Jurkat, Clone E6-1 (cell line): ENCODE data around the gene RHOG. TPM values are rescaled to one million over a fixed set of nuclear protein-coding genes. Genes with fewer than 3 reads are reported as not detected.
A peak's percentile ranks its signal among the peaks of the same experiment; 100 is the strongest.

Experiments used
- DNase-seq: peaks from one replicate; pipeline ENCODE4 v3.0.0-alpha.2; 2011; ENCODE audit warnings: low read depth, low spot score
- H3K4me3 ChIP-seq: 2 replicates; pipeline ENCODE4 v1.5.1; 2011; ENCODE audit warnings: mild to moderate bottlenecking, low read length, control low read depth, moderate library complexity
- polyA plus RNA-seq: library from polyadenylated mRNA; unstranded; fragments of >200 nt; gene quantifications from one replicate; pipeline ENCODE4 v1.2.1, GENCODE V29; 2012; ENCODE audit warnings: missing spikeins; ENCODE audit not compliant: insufficient read length, insufficient read depth

RHOG gene
- 151 TPM for polyA plus RNA-seq

GRCh38 chr11:3840870-3841425, at the start of gene RHOG:
TSS of gene RHOG (minus strand) at chr11:3840959. CDS start at chr11:3828138, 12,821 bp downstream.
- peak within 1 kb of the TSS; percentile 99 for H3K4me3 ChIP-seq
- no peak for DNase-seq

DNA sequence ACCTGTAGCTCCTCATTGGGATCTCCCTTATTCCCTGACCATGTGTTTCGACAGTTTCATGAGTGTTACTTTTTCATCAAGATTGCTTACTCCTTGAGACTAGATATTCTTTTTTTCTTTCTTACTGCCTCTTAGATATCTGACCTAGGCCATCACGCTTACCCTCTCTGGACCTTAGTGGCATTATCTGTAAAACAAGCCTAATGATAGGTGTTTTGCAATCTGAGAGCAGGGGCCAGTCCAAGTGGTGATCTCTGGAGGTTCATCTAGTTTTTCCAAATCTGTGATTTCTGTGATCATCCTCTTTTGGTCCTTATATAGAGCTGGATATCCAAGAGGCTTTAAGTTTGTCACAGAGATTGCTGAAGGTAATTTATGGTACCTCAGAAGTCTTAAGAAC, 49.3 kb upstream of the RHOG start:
- no peak overlapping the region for H3K4me3 ChIP-seq
- no peak for DNase-seq

DNA sequence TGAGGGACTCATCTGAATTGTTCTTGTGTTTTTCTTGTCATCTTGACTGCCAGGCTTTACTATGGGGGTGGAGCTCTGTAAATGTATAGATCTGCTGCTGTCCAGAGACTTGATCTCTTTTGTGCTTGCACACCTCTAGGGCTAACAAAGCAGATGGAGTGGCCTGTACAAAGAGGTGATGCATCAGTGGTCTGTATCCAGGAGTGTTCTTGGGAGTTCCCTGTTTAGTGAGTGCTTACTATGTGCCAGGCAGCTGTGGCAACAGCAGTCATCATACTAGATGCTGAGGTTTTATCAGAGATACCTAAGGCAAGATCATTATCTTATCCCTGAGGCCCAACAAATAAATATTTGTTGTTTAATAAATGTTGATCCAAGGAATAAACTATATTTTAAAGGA, 48.1 kb upstream of the RHOG start:
- DNase-seq: no peak

DNA sequence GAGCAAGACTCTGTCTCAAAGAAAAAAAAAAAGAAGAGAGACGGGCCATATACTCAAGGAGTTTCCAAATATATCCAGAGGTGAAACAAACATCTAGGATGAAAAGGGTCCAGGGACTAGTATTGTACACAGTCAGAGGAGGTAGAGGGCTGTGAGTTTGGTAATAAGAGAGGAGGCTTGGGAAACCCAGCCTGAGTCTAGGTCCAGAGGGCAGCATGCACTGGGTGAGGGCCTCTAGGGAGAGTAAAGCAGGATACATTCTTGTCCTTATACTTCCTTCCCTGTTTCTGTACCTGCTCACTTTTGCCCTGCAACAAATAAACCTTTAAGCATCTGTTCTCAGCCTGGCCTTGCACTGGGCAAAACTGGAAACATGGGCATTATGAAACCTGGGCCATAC, 46.2 kb upstream of the RHOG start:
- no peak overlapping the region for H3K4me3 ChIP-seq
- DNase-seq: no peak

More for the DNA sequence above, 48.1 kb upstream of the RHOG start:
- no peak overlapping the region for H3K4me3 ChIP-seq

DNA sequence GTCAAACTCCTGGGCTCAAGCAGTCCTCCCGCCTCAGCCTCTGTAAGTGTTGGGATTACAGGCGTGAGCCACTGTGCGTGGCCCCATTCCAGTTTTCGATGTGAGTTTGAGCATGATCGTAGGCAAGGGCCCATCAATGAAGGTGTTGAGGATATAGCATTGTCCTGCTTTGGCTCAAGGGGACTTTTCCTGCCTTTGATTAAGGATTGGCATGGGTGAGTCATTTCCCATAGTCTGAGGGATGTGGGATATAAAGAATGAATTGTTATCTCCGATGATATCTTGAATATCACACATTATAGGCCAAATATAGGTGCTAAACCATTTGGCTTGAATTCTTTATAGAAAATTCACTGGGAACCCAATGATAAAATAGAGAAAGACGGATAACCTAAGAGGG, 45.1 kb upstream of the RHOG start:
- DNase-seq: no peak
- no peak overlapping the region for H3K4me3 ChIP-seq

DNA sequence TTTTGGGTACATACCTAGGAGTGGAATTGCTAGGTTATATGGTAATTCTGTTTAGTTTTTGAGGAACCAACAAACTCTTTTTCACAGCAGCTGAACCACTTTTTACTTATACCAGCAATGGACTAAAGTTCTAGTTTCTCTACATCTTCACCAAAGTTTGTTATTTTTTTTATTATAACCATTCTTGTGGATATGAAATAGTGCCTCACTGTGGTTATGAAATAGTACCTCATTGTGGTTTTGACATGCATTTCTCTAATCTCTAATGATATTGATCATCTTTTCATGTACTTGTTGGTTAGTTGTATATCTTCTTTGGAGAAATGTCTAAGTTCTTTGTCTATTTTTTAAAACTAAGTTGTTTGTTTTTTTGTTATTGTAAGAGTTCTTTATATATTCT, 41.9 kb upstream of the RHOG start:
- no peak for DNase-seq
- no peak overlapping the region for H3K4me3 ChIP-seq

GRCh38 chr11:3880724-3881123, 40.0 kb upstream of the RHOG start:
- DNase-seq: no peak
- no peak overlapping the region for H3K4me3 ChIP-seq

- no peak for DNase-seq
- H3K4me3 ChIP-seq: no peak overlapping the region
Observed at GRCh38 chr11:3879967-3880542, 39.3 kb upstream of the RHOG start.

- no peak for DNase-seq
- H3K4me3 ChIP-seq: no peak overlapping the region
Observed at GRCh38 chr11:3879216-3879966, 38.6 kb upstream of the RHOG start.

DNA sequence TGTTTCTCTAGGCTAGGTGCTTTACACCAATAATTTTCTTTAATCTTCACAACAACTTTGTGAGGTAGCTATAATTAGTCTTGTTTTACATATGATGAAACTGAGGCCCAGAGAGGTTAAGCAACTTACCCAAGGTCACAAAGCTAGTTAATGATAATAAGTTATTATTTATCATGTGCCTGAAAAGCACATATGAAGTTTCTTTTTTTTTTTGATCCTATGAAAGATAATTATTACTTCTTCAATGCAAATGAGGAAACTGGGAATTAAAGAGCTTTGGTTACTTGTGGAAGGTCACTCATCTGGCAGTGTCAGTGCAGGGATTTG, 37.5 kb upstream of the RHOG start:
- no peak overlapping the region for H3K4me3 ChIP-seq

DNA sequence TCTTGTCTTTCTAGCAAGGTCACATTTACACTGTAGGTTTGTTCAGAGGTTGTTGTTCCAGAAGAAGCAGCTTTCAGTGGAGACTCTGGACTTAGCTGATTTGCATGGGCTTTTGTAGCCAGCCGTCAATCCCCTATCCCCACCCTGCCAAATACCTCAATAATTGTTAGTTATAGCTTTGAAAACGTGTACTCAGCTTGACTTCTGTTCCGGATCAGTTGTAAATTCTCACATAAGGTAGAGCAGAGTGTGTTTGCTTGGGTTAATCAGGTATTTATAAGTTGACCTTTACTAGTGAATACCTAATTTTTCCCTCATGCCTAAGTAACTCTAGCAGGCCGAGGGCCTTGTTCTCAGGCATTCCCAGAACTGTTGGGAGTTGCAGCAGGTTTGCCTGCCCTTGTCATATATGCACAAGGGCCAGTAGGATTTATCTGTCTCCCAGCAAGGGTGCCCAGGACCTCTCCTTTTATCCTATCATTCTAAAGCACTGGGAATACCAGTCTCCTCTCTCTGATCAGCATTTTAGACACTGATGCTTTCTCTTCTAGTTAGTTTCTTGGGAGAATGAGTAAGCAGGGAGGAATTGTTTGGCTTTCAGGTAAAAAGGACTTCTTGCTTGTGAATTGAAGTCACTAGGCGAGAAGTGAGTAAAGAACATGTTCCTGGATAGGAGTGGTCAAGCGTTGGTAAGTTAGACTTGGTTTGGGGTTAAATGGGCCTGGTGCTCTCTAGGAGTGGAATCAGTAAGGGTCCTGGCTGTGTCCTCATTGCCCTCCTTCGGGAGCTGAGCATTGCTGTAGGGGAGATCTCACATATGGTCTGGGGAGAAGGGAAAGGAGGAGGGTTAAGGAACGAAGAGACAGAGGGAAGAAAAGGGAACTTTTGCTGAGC, 36.9 kb upstream of the RHOG start:
- no peak for DNase-seq

More for the DNA sequence above, 37.5 kb upstream of the RHOG start:
- DNase-seq: no peak

DNA sequence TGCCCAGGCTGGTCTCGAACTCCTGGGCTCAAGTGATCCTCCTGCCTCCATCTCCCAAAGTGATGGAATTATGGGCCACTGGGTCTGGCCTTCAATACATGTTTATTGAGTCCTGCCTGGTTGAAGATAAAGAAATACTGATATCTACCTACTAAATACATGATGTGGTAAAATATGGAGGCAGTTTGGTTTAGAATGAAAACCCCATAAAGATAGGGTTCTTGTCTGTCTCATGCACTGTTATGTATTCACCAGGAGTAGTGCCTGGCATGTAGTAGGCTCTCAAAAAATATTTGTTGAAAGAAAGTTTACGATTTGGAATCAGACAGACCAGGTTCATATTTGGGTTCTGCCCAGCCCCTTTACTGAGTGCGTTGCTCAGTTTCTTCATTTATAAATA, 35.9 kb upstream of the RHOG start:
- no peak for DNase-seq
- no peak overlapping the region for H3K4me3 ChIP-seq

More for the DNA sequence above, 36.9 kb upstream of the RHOG start:
- no peak overlapping the region for H3K4me3 ChIP-seq

GRCh38 chr11:3873712-3874349, 33.1 kb upstream of the RHOG start:
- no peak overlapping the region for H3K4me3 ChIP-seq
- no peak for DNase-seq

DNA sequence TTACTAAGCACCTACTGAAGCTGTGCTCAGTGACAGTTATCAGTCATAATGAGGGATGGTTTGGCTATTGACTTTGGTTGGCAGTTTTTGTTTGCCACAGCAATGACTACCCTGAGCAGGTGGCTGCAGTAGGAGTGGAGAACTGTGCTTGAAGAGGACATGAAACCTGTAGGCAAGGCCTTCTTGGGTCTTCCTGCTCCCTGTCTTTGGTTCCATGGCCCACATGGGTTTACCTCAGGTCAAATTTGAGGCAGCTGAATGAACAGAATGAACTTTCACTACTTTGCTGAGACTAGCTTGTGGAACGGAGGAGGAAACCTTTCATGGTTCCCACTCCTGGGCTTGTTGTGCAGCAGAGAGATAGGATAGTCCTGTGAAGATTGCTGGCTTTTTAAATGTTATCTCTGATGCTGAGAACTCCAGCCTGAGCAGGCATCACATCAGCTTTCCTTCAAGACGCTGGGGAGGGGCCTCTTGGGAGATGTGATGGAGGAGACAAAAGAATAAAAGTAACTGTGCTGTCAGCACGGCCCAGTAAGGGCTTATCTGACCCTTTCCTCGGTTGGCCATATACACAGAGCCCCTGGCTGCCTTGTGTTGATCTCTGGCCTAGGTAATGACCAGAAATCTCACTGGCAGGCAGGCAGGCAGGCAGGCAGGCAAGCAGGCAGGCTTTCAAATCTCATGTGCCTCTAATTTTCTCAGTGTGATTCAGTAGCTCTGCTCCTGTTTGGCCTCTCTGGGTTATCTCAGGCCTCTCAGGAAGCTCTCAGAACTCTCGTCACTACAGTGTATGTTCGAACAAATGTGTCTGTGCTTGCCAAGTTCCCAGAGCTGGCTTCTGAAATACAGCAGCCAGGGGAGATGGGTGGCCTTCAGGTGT, 26.7 kb upstream of the RHOG start:
- no peak for DNase-seq
- H3K4me3 ChIP-seq: no peak overlapping the region

DNA sequence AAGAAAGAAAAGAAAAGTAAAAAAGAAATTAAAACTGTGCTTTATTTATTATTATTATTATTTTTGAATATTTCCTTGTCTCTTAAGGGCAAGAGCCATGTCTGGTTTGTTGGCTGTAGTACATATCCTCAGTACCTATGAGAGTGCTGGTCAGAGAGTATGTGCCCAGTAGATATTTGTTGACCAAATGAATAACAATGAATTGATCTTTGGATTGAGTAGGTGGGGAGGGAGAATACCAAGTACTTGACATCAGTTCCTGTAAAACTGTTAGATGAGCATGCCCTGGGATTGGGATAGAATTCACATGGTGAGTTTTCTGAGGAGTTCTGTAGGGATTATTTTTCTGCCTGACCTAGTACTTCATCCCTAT, 26.1 kb upstream of the RHOG start:
- no peak for DNase-seq
- no peak overlapping the region for H3K4me3 ChIP-seq

- DNase-seq: no peak
- H3K4me3 ChIP-seq: no peak overlapping the region
Observed at GRCh38 chr11:3866206-3866605, 25.4 kb upstream of the RHOG start.

DNA sequence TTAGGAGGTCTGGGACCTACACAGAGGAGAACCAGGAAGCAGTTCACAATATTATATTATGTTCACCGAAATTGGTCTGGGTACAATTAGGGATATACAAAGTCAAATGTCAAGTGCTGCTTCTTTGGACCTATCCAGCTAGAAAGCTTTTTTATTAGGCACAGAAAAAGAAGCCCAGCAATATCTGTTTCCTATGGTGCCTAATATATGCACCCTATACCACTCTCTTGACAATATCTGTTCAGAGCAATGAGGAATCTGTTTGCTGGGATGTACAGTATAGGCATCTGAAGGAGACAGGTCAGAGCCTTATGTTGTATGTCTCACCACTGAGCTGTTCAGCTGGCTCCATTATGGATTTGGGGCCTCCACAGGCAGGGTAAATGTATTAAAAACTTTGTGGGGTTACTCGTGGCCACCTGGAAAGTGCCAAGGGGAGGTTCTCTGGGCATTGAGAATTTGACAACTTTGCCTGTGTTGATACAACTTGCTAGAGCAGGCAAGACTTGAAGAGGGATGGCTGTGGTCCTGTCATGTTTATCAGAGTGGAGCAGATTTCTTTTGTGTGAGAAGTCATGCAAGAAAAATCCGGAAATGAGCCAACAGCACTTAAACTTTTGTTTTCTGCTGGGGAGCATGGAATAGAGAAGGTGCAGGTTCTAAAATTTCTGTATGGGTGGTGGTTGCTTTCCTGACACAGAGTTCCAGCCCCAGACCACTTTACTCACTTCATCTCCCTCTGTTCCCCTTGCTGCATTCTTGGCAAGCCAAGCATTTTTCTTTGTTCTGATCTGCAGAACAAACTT, 24.8 kb upstream of the RHOG start:
- peak overlapping the region; percentile 7; the same call in 1 of the 2 replicates for H3K4me3 ChIP-seq
- peak; percentile 76 for DNase-seq

DNA sequence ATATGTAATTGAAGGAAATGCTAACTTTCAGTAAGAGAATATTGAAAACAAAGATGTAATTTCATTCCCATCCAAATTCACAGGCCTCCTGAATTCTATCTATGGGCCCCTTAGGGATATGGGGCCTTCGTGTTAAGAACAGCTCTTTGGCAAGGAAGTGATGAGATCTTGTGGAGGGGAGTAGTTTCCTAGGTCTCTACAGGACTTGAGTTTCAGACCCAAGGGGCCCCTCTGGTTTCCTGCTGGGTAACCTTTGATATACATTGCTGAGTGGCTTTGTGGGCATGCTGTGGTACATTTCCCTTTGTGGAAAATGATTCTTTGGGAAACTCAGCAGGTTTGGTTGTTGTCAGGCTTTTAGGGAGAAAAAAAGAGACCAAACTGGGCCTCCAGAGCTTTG, 20.9 kb upstream of the RHOG start:
- H3K4me3 ChIP-seq: no peak overlapping the region; the same call in 1 of the 2 replicates
- peak; percentile 78 for DNase-seq
